B cell (primary cell): ENCODE results near the gene ASPHD1. TPM values are rescaled to one million over a fixed set of nuclear protein-coding genes. Genes with fewer than 3 reads are reported as not detected.

ENCODE experiments used
- ATAC-seq: fragments of 200-7000 bp; cut with Tn5 transposase; one replicate; pipeline ENCODE4 v1.10.0; 2021; ENCODE audit warnings: low read depth, mild to moderate bottlenecking, moderate number of reproducible peaks, moderate library complexity
- CTCF ChIA-PET: fragments of 350-600 bp; sonication (Branson Sonifier 250); formaldehyde crosslinking; loops from one replicate; lab custom pipeline; 2021; ENCODE audit warnings: antibody characterized with exemption, inconsistent platforms; lab: Charles Lee
- POLR2A ChIA-PET: fragments of 350-600 bp; sonication (Branson Sonifier 250); formaldehyde crosslinking; loops from one replicate; lab custom pipeline; 2021; ENCODE audit warnings: antibody characterized with exemption; lab: Charles Lee
- DNase-seq: peaks from one replicate; pipeline ENCODE4 v3.0.0; 2013
- H2AFZ ChIP-seq: 2 replicates; pipeline ENCODE4 v1.6.1; 2012; ENCODE audit warnings: mild to moderate bottlenecking, low read depth, low read length; ENCODE audit not compliant: insufficient read depth, poor library complexity, severe bottlenecking
- H3K27ac ChIP-seq, 2 donors: 1 replicate in 1 of 2; 2 replicates in 1 of 2; pipeline ENCODE4 v1.5.1; 2012 to 2013; ENCODE audit warnings: low read length in 2 of 2, mild to moderate bottlenecking in 2 of 2, moderate library complexity in 1 of 2
- H3K27me3 ChIP-seq, 4 experiments: fragments of 200-600 bp in 1 of 4; sonication (generic) in 1 of 4; replicated peaks in 1 of 4; 1 replicate in 2 of 4; 2 replicates in 2 of 4; pipeline versions ENCODE4 v1.6.1 to v1.7.0; 2013 to 2016; ENCODE audit warnings: low read length in 3 of 4, mild to moderate bottlenecking in 2 of 4, mixed read lengths in 1 of 4, moderate library complexity in 1 of 4; ENCODE audit not compliant: insufficient read depth in 4 of 4, control insufficient read depth in 3 of 4; ENCODE audit errors: control extremely low read depth in 1 of 4
- H3K36me3 ChIP-seq, 2 experiments: replicated peaks in 1 of 2; 1 replicate in 1 of 2; 2 replicates in 1 of 2; pipeline versions ENCODE4 v1.6.1 to v1.7.1; 2013; ENCODE audit warnings: low read length in 1 of 2; ENCODE audit not compliant: insufficient read depth in 2 of 2, control insufficient read depth in 1 of 2; ENCODE audit errors: control extremely low read depth in 1 of 2, extremely low read depth in 1 of 2
- H3K4me1 ChIP-seq, 2 donors: fragments of 200-600 bp in 1 of 2; sonication (generic) in 1 of 2; 1 replicate in 1 of 2; 2 replicates in 1 of 2; pipeline versions ENCODE4 v1.5.1 to v1.6.1; 2013 to 2017; ENCODE audit warnings: low read length in 2 of 2; ENCODE audit not compliant: control insufficient read depth in 2 of 2, insufficient read depth in 2 of 2
- H3K4me2 ChIP-seq: replicated peaks from 2 replicates; pipeline ENCODE3; 2012; ENCODE audit warnings: mild to moderate bottlenecking, low read depth, low read length; ENCODE audit not compliant: poor library complexity, severe bottlenecking
- H3K4me3 ChIP-seq, 5 experiments: fragments of 200-600 bp in 1 of 5; sonication (generic) in 1 of 5; 1 replicate in 3 of 5; 2 replicates in 2 of 5; pipeline versions ENCODE4 v1.5.1 to v1.7.0; 2011 to 2016; ENCODE audit warnings: low read length in 4 of 5, mild to moderate bottlenecking in 4 of 5, low read depth in 2 of 5, control low read depth in 1 of 5, moderate library complexity in 1 of 5; ENCODE audit not compliant: insufficient read depth in 1 of 5; ENCODE audit errors: control extremely low read depth in 1 of 5, extremely low read depth in 1 of 5
- H3K79me2 ChIP-seq: fragments of 200-600 bp; sonication (generic); one replicate; pipeline ENCODE4 v1.6.0; 2016; ENCODE audit warnings: low read length; ENCODE audit not compliant: control insufficient read depth, insufficient read depth
- H3K9ac ChIP-seq: fragments of 200-600 bp; sonication (generic); 2 replicates; pipeline ENCODE4 v1.6.1; 2017; ENCODE audit warnings: mild to moderate bottlenecking, low read length, moderate library complexity
- H3K9me3 ChIP-seq, 3 donors: one replicate each; pipeline versions ENCODE4 v1.6.1 to v1.7.1; 2013; ENCODE audit warnings: low read length in 2 of 3; ENCODE audit not compliant: control insufficient read depth in 2 of 3, insufficient read depth in 1 of 3; ENCODE audit errors: control extremely low read depth in 1 of 3
- H4K20me1 ChIP-seq: 2 replicates; pipeline ENCODE4 v1.6.0; 2012; ENCODE audit warnings: mild to moderate bottlenecking, low read length; ENCODE audit not compliant: insufficient read depth, control insufficient read depth, poor library complexity, severe bottlenecking
- H3K27ac Mint-ChIP-seq: one replicate; pipeline ENCODE4 v1.8.0; 2021; ENCODE audit warnings: mixed read lengths
- H3K27me3 Mint-ChIP-seq: one replicate; pipeline ENCODE4 v1.8.0; 2021; ENCODE audit warnings: mixed read lengths
- H3K4me1 Mint-ChIP-seq: one replicate; pipeline ENCODE4 v1.8.0; 2021; ENCODE audit warnings: mixed read lengths
- H3K4me3 Mint-ChIP-seq: one replicate; pipeline ENCODE4 v1.8.0; 2021; ENCODE audit warnings: mixed read lengths
- H3K9me3 Mint-ChIP-seq: one replicate; pipeline ENCODE4 v1.8.0; 2022; ENCODE audit warnings: mixed read lengths; ENCODE audit not compliant: insufficient read depth
- CTCF ChIP-seq: fragments of 200-600 bp; IDR thresholded peaks from one replicate; pipeline ENCODE4 v1.8.0; 2022; ENCODE audit warnings: antibody characterized with exemption, mild to moderate bottlenecking
- EZH2 ChIP-seq: IDR thresholded peaks from 2 replicates; pipeline ENCODE4 v1.6.1; 2012; ENCODE audit warnings: borderline replicate concordance, low read depth, mild to moderate bottlenecking, moderate library complexity, low read length; ENCODE audit not compliant: insufficient read depth, poor library complexity, severe bottlenecking
- WGBS: methylation state at CpG from one replicate; pipeline ENCODE4 v1.1.5; 2013; ENCODE audit warnings: missing lambda C conversion rate; ENCODE audit not compliant: insufficient coverage; 5-methylcytosine and 5-hydroxymethylcytosine counted together
- intact Hi-C: fragments of 100-400 bp; cut with micrococcal nuclease; formaldehyde crosslinking; loops from one replicate; pipeline ENCODE4 v1.10.0; 2022
- polyA plus RNA-seq: library from polyadenylated mRNA; depleted of rRNA; stranded (reverse); fragments of >200 nt; gene quantifications from 2 replicates; pipeline ENCODE4 v1.2.3, GENCODE V29; 2012
- total RNA-seq, 2 donors: library from RNA; stranded (reverse); fragments of 120-200 nt in 1 of 2; gene quantifications; 1 replicate in 1 of 2; 2 replicates in 1 of 2; pipeline versions ENCODE4 v1.2.3 to v1.2.4, GENCODE V29; 2013 to 2022

Gene ASPHD1
- total and polyA plus RNA-seq, 2 donors (not counting 1 experiment from before 2014, with no cell fraction given): not detected

- no peak overlapping the region for H3K4me3 ChIP-seq
- no peak overlapping the region for H2AFZ ChIP-seq
- DNase-seq (no peak), ATAC-seq (no peak)
- Mint-ChIP-seq H3K27me3 (no peaks in the 10 kb centered on the region), H3K9me3 (no peaks in the 10 kb centered on the region), H3K27ac (no peak overlapping the region), H3K4me1 (peaks cover 3% of the 10 kb centered on the region), H3K4me3 (no peak overlapping the region)
- whole genome bisulfite sequencing: 94% methylated on average over 12 of the region's 20 CpGs
- H3K9me3 ChIP-seq: no peaks in the 10 kb centered on the region
- H3K36me3 ChIP-seq: peaks cover 0 to 10% of the 10 kb centered on the region in 2 experiments
- ChIA-PET CTCF (interaction anchor here (0.6 kb wide), 1 partner anchor 1048 kb away, joined by 3 read pairs; no protein-coding TSS in a partner anchor), POLR2A (no interaction called here)
- H3K27ac ChIP-seq: no peak overlapping the region
- intact Hi-C loops: no loop called here
- H4K20me1 ChIP-seq: no peaks in the 10 kb centered on the region
- H3K27me3 ChIP-seq: no peaks in the 10 kb centered on the region
- no peaks in the 10 kb centered on the region for H3K79me2 ChIP-seq
- H3K9ac ChIP-seq: no peak overlapping the region
- no peak for TF ChIP-seq CTCF
- no peak for TF ChIP-seq EZH2
- H3K4me1 ChIP-seq: no peaks in the 10 kb centered on the region
- no peak overlapping the region for H3K4me2 ChIP-seq
These were observed 10.8 kb downstream of the ASPHD1 start for GRCh38 chr16:29910819-29911675.

- Mint-ChIP-seq H3K4me3 (no peak overlapping the region), H3K27me3 (no peaks in the 10 kb centered on the region), H3K4me1 (peaks cover 3% of the 10 kb centered on the region), H3K27ac (no peak overlapping the region), H3K9me3 (no peaks in the 10 kb centered on the region)
- Histone ChIP-seq H3K4me2 (no peak overlapping the region), H3K27me3 (no peaks in the 10 kb centered on the region), H3K4me3 (no peak overlapping the region), H2AFZ (no peak overlapping the region), H3K4me1 (no peaks in the 10 kb centered on the region), H3K9ac (no peak overlapping the region), H3K9me3 (no peaks in the 10 kb centered on the region), H3K36me3 (peaks cover 0 to 13% of the 10 kb centered on the region in 2 experiments), H4K20me1 (no peaks in the 10 kb centered on the region), H3K79me2 (no peaks in the 10 kb centered on the region), H3K27ac (no peak overlapping the region)
- no peak for TF ChIP-seq CTCF
- no peak for TF ChIP-seq EZH2
- intact Hi-C loops: no loop called here
- no peak for ATAC-seq
- ChIA-PET POLR2A (no interaction called here), CTCF (no interaction called here)
- DNase-seq: no peak
- WGBS: 97% methylated on average over 15 of the region's 15 CpGs
These were observed 11.4 kb downstream of the ASPHD1 start for GRCh38 chr16:29911676-29912010.
